Measurements from ENCODE around the gene GNAS.

Gene GNAS

DNA sequence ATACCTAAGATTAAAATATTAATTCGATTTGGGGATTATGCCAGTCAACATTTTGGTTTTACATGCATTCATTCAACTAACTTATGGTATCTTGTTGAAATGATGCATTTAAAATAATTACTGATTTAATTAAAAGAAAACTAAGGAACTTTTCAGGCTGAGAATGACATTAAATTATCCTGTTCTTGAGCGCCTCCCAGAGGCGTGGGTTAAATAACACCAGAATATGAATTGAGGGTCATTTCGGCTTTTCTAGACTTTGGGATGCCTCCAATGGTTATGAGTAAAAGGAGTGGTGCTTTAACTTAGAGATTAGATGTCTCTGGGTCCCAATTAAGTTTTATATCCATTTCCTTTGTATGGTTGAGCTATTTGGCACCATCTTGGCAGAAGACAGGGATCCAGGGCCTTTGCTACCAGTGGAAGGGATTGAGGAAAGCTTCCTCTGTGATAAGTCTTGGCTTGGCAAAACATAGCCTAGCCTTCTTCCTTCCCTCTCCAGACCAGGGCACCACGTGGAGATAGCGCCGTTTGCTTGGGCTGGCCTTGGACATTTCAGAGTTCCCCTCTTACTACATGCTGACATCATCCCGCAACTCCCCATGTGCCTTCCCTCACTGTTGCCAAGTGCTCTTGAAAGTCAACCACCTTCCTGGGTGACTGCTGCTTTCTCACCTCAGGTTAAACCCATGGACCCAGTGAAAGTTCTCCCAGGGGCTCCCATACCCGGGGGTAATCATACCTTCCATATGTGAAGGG lies 28.7 kb downstream of the GNAS start:
- H3K4me3 ChIP-seq (ENCODE audit: low read depth, low read length), result no peak overlapping the region
- TF ChIP-seq, protein P1, sequence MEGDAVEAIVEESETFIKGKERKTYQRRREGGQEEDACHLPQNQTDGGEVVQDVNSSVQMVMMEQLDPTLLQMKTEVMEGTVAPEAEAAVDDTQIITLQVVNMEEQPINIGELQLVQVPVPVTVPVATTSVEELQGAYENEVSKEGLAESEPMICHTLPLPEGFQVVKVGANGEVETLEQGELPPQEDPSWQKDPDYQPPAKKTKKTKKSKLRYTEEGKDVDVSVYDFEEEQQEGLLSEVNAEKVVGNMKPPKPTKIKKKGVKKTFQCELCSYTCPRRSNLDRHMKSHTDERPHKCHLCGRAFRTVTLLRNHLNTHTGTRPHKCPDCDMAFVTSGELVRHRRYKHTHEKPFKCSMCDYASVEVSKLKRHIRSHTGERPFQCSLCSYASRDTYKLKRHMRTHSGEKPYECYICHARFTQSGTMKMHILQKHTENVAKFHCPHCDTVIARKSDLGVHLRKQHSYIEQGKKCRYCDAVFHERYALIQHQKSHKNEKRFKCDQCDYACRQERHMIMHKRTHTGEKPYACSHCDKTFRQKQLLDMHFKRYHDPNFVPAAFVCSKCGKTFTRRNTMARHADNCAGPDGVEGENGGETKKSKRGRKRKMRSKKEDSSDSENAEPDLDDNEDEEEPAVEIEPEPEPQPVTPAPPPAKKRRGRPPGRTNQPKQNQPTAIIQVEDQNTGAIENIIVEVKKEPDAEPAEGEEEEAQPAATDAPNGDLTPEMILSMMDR (IDR thresholded peaks at IDR 0.05; ENCODE audit: low read depth, low read length), result peak; percentile 18

- no peak overlapping the region for H3K4me3 ChIP-seq (ENCODE audit: low read depth, low read length)
These were observed 30.2 kb downstream of the GNAS start for GRCh38 chr20:58882704-58883089.

GRCh38 chr20:58883241-58883691 lies 30.8 kb downstream of the GNAS start:
- no peak overlapping the region for H3K4me3 ChIP-seq (ENCODE audit: low read depth, low read length)
- TF ChIP-seq, protein P1 (IDR thresholded peaks at IDR 0.05; ENCODE audit: low read depth, low read length), result no peak

More at GRCh38 chr20:58882704-58883089, 30.2 kb downstream of the GNAS start:
- TF ChIP-seq, protein P1 (IDR thresholded peaks at IDR 0.05; ENCODE audit: low read depth, low read length), result no peak

DNA sequence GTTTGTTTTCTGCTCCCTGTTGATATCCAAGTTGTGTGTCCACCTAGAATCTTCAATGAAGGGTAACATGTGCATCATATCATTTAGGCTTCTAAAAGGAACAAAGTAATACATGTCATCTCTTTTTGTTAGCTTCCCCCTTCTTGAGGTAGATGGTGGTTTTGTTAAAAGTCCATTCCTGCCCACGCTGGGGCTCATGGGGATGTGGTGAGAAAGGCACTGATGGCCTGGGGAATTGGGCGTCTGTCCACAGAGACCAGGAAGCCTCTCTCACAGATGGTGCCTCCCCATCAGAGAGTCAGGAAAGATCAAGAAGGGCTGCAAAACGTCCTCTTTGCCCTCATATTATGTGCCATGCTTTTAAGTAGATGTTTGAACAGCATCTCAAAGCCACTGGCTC lies 32.5 kb downstream of the GNAS start:
- no peak overlapping the region for H3K4me3 ChIP-seq (ENCODE audit: low read depth, low read length)
- TF ChIP-seq, protein P1 (IDR thresholded peaks at IDR 0.05; ENCODE audit: low read depth, low read length), result no peak

- H3K4me3 ChIP-seq (ENCODE audit: low read depth, low read length), result no peak overlapping the region
- TF ChIP-seq, protein P1 (IDR thresholded peaks at IDR 0.05; ENCODE audit: low read depth, low read length), result no peak
These were observed 34.0 kb downstream of the GNAS start for GRCh38 chr20:58886546-58886945.

- H3K4me3 ChIP-seq (ENCODE audit: low read depth, low read length), result peak overlapping the region; percentile 68
These were observed 35.6 kb downstream of the GNAS start for GRCh38 chr20:58888103-58888502.

More at GRCh38 chr20:58888103-58888502, 35.6 kb downstream of the GNAS start:
- TF ChIP-seq, protein P1 (IDR thresholded peaks at IDR 0.05; ENCODE audit: low read depth, low read length), result no peak

Data from WI38 (cell line).